HEK293 (cell line): ENCODE results near the gene DCHS2.

Experiments
- CTCF ChIA-PET: fragments of 350-600 bp; formaldehyde crosslinking; extraction: SDS; loops from one replicate; lab custom pipeline; 2021; ENCODE audit warnings: antibody characterized with exemption; lab: Yijun Ruan, JAX
- POLR2A ChIA-PET: fragments of 300-600 bp; formaldehyde crosslinking; extraction: SDS; loops from one replicate; lab custom pipeline; 2020; ENCODE audit warnings: antibody characterized with exemption, inconsistent platforms; lab: Yijun Ruan, JAX
- H3K27ac ChIP-seq: fragments of 200-500 bp; sonication (Bioruptor generic); 2 replicates; pipeline ENCODE4 v1.5.1; 2014; ENCODE audit warnings: low read depth, low read length, control low read depth, inconsistent platforms; ENCODE audit errors: extremely low read depth
- H3K36me3 ChIP-seq, 2 experiments: fragments of 200-500 bp in 1 of 2; sonication (Bioruptor generic) in 1 of 2; 1 replicate in 1 of 2; 2 replicates in 1 of 2; pipeline ENCODE4 v1.5.1; 2014 to 2017; ENCODE audit warnings: inconsistent platforms in 2 of 2, low read length in 2 of 2; ENCODE audit not compliant: control insufficient read depth in 2 of 2, insufficient read depth in 1 of 2
- H3K4me1 ChIP-seq: fragments of 200-500 bp; sonication (Bioruptor generic); 2 replicates; pipeline ENCODE4 v1.5.1; 2014; ENCODE audit warnings: mild to moderate bottlenecking, low read length, inconsistent platforms; ENCODE audit not compliant: control insufficient read depth, insufficient read depth
- H3K4me3 ChIP-seq: 2 replicates; pipeline ENCODE4 v1.5.1; 2011; ENCODE audit warnings: low read depth, mild to moderate bottlenecking, control low read depth, low read length, moderate library complexity
- H3K9me3 ChIP-seq: fragments of 200-500 bp; sonication (Bioruptor generic); 2 replicates; pipeline ENCODE4 v1.5.1; 2014; ENCODE audit warnings: low read depth, low read length, inconsistent platforms; ENCODE audit not compliant: control insufficient read depth, insufficient read depth
- BCL6B ChIP-seq: fragments of 450-650 bp; formaldehyde crosslinking; IDR thresholded peaks from 2 replicates; pipeline ENCODE4 v1.5.1; 2017; ENCODE audit warnings: missing biosample characterization, missing genetic modification characterization
- FEZF1 ChIP-seq: fragments of 450-650 bp; formaldehyde crosslinking; IDR thresholded peaks from 2 replicates; pipeline ENCODE4 v1.5.1; 2016; ENCODE audit warnings: missing biosample characterization, missing genetic modification characterization
- HOXD13 ChIP-seq: sonication (generic); formaldehyde crosslinking; IDR thresholded peaks from 2 replicates; pipeline ENCODE4 v1.8.0; 2022; ENCODE audit warnings: missing genetic modification reagents, borderline replicate concordance
- OSR2 ChIP-seq: fragments of 450-650 bp; formaldehyde crosslinking; IDR thresholded peaks from 2 replicates; pipeline ENCODE4 v1.5.1; 2016; ENCODE audit warnings: missing biosample characterization, missing genetic modification characterization
- PBX3 ChIP-seq: sonication (generic); formaldehyde crosslinking; IDR thresholded peaks from 2 replicates; pipeline ENCODE4 v1.8.1; 2022; ENCODE audit warnings: mild to moderate bottlenecking, moderate library complexity, missing genetic modification reagents
- TSHZ1 ChIP-seq: fragments of 450-650 bp; formaldehyde crosslinking; IDR thresholded peaks from 2 replicates; pipeline ENCODE4 v1.5.1; 2016; ENCODE audit warnings: missing biosample characterization, missing genetic modification characterization, borderline replicate concordance
- ZBTB7A ChIP-seq: fragments of 450-650 bp; formaldehyde crosslinking; IDR thresholded peaks from 2 replicates; pipeline ENCODE4 v1.5.1; 2016; ENCODE audit warnings: low read depth, missing biosample characterization, missing genetic modification characterization
- ZNF140 ChIP-seq: fragments of 450-650 bp; formaldehyde crosslinking; IDR thresholded peaks from 2 replicates; pipeline ENCODE4 v1.5.1; 2016; ENCODE audit warnings: missing biosample characterization, missing genetic modification characterization
- ZNF169 ChIP-seq: fragments of 450-650 bp; formaldehyde crosslinking; IDR thresholded peaks from 2 replicates; pipeline ENCODE4 v1.5.1; 2016; ENCODE audit warnings: missing biosample characterization, missing genetic modification characterization
- ZNF221 ChIP-seq: fragments of 450-650 bp; formaldehyde crosslinking; IDR thresholded peaks from 2 replicates; pipeline ENCODE4 v1.5.1; 2017; ENCODE audit warnings: missing biosample characterization, missing genetic modification characterization, borderline replicate concordance
- ZNF48 ChIP-seq: fragments of 450-650 bp; formaldehyde crosslinking; IDR thresholded peaks from 2 replicates; pipeline ENCODE4 v1.5.1; 2016; ENCODE audit warnings: missing biosample characterization, missing genetic modification characterization
- ZNF518A ChIP-seq: fragments of 450-650 bp; formaldehyde crosslinking; conservative IDR thresholded peaks from 2 replicates; pipeline ENCODE4 v1.5.1; 2016; ENCODE audit warnings: low read depth, missing biosample characterization, missing genetic modification characterization
- ZNF549 ChIP-seq: fragments of 450-650 bp; IDR thresholded peaks from 2 replicates; pipeline ENCODE4 v1.5.1; 2018; ENCODE audit warnings: missing biosample characterization, missing genetic modification characterization, mild to moderate bottlenecking, inconsistent platforms, moderate library complexity
- ZNF704 ChIP-seq: fragments of 450-650 bp; formaldehyde crosslinking; IDR thresholded peaks from 2 replicates; pipeline ENCODE4 v1.5.1; 2016; ENCODE audit warnings: missing biosample characterization, missing genetic modification characterization
- ZNF791 ChIP-seq: fragments of 450-650 bp; formaldehyde crosslinking; IDR thresholded peaks from 2 replicates; pipeline ENCODE4 v1.5.1; 2016; ENCODE audit warnings: missing biosample characterization, missing genetic modification characterization
- ZSCAN16 ChIP-seq: fragments of 450-650 bp; formaldehyde crosslinking; IDR thresholded peaks from 2 replicates; pipeline ENCODE4 v1.5.1; 2016; ENCODE audit warnings: missing biosample characterization, missing genetic modification characterization
- TF ChIP-seq, protein P1 (sequence below): fragments of 450-650 bp; formaldehyde crosslinking; IDR thresholded peaks from 2 replicates; pipeline ENCODE4; 2016; ENCODE audit warnings: missing biosample characterization, missing genetic modification characterization
- TF ChIP-seq, protein P2 (sequence below): fragments of 450-650 bp; formaldehyde crosslinking; IDR thresholded peaks from 2 replicates; pipeline ENCODE4 v1.5.1; 2017; ENCODE audit warnings: missing biosample characterization, mild to moderate bottlenecking, missing genetic modification characterization, moderate library complexity

Gene DCHS2

DNA sequence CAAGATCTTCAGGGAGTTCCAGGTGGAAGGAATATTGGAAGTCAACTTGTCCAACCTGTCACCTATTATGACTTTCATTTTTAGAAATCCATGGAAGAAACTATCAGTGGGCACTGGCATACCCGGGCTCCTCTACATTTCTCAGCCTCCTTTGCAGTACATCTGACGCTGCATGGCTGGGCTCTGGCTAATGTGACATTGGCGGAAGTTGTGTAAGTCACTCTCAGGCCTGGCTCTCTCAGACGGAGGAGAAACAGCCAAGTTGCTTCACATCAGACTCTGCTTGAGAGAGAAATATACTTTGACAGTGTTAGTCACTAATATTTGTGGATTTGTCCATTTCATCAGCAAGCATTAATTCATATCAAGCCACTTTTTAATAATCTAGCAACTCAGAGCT is 4.5 kb downstream of the DCHS2 start:
- no peak for TF ChIP-seq ZNF48 (tag by site-specific recombination)
- TF ChIP-seq PBX3 (CRISPR knock-in tag), result no peak
- no peak for TF ChIP-seq OSR2 (tag by site-specific recombination)
- TF ChIP-seq ZNF221 (tag by site-specific recombination), result no peak
- no peak for TF ChIP-seq ZNF791
- CTCF ChIA-PET, result interaction anchor here (1.2 kb wide), 1 partner anchor 19 kb away, joined by 3 read pairs; no protein-coding TSS in a partner anchor
- H3K4me3 ChIP-seq, result no peak overlapping the region
- no peak overlapping the region for H3K27ac ChIP-seq
- H3K36me3 ChIP-seq, result no peaks in the 10 kb centered on the region
- H3K4me1 ChIP-seq, result no peaks in the 10 kb centered on the region
- POLR2A ChIA-PET, result no interaction called here
- H3K9me3 ChIP-seq, result no peaks in the 10 kb centered on the region

- Histone ChIP-seq H3K4me3 (no peak overlapping the region), H3K36me3 (no peaks in the 10 kb centered on the region), H3K4me1 (no peaks in the 10 kb centered on the region), H3K27ac (no peak overlapping the region), H3K9me3 (no peaks in the 10 kb centered on the region)
- POLR2A ChIA-PET, result no interaction called here
- CTCF ChIA-PET, result interaction anchor here (1.3 kb wide), 1 partner anchor 17 kb away, joined by 4 read pairs; no protein-coding TSS in a partner anchor
- no peak for TF ChIP-seq TSHZ1
- no peak for TF ChIP-seq ZNF169 (tag by site-specific recombination)
- TF ChIP-seq ZBTB7A (tag by site-specific recombination), result no peak
- no peak for TF ChIP-seq ZNF549 (tag by site-specific recombination)
- TF ChIP-seq FEZF1 (tag by site-specific recombination), result no peak
- no peak for TF ChIP-seq BCL6B (tag by site-specific recombination)
- TF ChIP-seq, protein P1, sequence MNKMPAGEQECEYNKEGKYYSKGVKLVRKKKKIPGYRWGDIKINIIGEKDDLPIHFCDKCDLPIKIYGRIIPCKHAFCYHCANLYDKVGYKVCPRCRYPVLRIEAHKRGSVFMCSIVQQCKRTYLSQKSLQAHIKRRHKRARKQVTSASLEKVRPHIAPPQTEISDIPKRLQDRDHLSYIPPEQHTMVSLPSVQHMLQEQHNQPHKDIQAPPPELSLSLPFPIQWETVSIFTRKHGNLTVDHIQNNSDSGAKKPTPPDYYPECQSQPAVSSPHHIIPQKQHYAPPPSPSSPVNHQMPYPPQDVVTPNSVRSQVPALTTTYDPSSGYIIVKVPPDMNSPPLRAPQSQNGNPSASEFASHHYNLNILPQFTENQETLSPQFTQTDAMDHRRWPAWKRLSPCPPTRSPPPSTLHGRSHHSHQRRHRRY (tag by site-specific recombination), result no peak
- TF ChIP-seq, protein P2, sequence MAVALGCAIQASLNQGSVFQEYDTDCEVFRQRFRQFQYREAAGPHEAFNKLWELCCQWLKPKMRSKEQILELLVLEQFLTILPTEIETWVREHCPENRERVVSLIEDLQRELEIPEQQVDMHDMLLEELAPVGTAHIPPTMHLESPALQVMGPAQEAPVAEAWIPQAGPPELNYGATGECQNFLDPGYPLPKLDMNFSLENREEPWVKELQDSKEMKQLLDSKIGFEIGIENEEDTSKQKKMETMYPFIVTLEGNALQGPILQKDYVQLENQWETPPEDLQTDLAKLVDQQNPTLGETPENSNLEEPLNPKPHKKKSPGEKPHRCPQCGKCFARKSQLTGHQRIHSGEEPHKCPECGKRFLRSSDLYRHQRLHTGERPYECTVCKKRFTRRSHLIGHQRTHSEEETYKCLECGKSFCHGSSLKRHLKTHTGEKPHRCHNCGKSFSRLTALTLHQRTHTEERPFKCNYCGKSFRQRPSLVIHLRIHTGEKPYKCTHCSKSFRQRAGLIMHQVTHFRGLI (tag by site-specific recombination), result no peak
- TF ChIP-seq ZNF518A (tag by site-specific recombination), result no peak
- no peak for TF ChIP-seq HOXD13
- TF ChIP-seq ZNF704 (tag by site-specific recombination), result no peak
- no peak for TF ChIP-seq ZNF140
- TF ChIP-seq ZSCAN16 (tag by site-specific recombination), result no peak
Measured at GRCh38 chr4:154485127-154485773, 6.3 kb downstream of the DCHS2 start.
